GM18861 (cell line): ENCODE results near the gene JPH2.
A peak's percentile ranks its signal among the peaks of the same experiment; 100 is the strongest.
"Not testable (repeated sequence)": the region's sequence is repeated elsewhere in the genome, so short reads cannot be mapped to it uniquely, and the experiment has no call there.

ENCODE experiments used
- ATAC-seq: cut with Tn5 transposase; IDR thresholded peaks from one replicate; pipeline ENCODE4 v1.9.1; 2021; ENCODE audit not compliant: unreplicated experiment

JPH2 gene

GRCh38 chr20:44159711-44160110 is 27.3 kb downstream of the JPH2 start:
- ATAC-seq = no peak

GRCh38 chr20:44159125-44159524 is 27.9 kb downstream of the JPH2 start:
- ATAC-seq = no peak

GRCh38 chr20:44157061-44157460 is 29.9 kb downstream of the JPH2 start:
- no peak for ATAC-seq

GRCh38 chr20:44154521-44155001 is 32.4 kb downstream of the JPH2 start:
- ATAC-seq = no peak

- no peak for ATAC-seq
Measured at GRCh38 chr20:44153636-44154043, 33.3 kb downstream of the JPH2 start.

GRCh38 chr20:44151621-44152416 is 35.2 kb downstream of the JPH2 start:
- no peak for ATAC-seq

GRCh38 chr20:44146272-44146671 is 40.7 kb downstream of the JPH2 start:
- no peak for ATAC-seq

GRCh38 chr20:44145131-44145775 is 41.7 kb downstream of the JPH2 start:
- no peak for ATAC-seq

- no peak for ATAC-seq
Measured at GRCh38 chr20:44143936-44144335, 43.1 kb downstream of the JPH2 start.

GRCh38 chr20:44142413-44142812 is 44.6 kb downstream of the JPH2 start:
- no peak for ATAC-seq

- ATAC-seq = no peak
Measured at GRCh38 chr20:44141873-44142272, 45.1 kb downstream of the JPH2 start.

- ATAC-seq = no peak
Measured at GRCh38 chr20:44138867-44139266, 48.1 kb downstream of the JPH2 start.

GRCh38 chr20:44137266-44137801 is 49.7 kb downstream of the JPH2 start:
- no peak for ATAC-seq

GRCh38 chr20:44136579-44137265 is 50.3 kb downstream of the JPH2 start:
- ATAC-seq = no peak

GRCh38 chr20:44135417-44136204 is 51.4 kb downstream of the JPH2 start:
- no peak for ATAC-seq

- ATAC-seq = peak; percentile 42
Measured at GRCh38 chr20:44135012-44135412, 52.0 kb downstream of the JPH2 start.

- no peak for ATAC-seq
Measured at GRCh38 chr20:44133424-44133823, 53.6 kb downstream of the JPH2 start.

- no peak for ATAC-seq
Measured at GRCh38 chr20:44131704-44132103, 55.3 kb downstream of the JPH2 start.

GRCh38 chr20:44129911-44130718 is 56.9 kb downstream of the JPH2 start:
- no peak for ATAC-seq

- ATAC-seq = not testable (repeated sequence)
Measured at GRCh38 chr20:44129300-44129699, 57.7 kb downstream of the JPH2 start.
